ENCODE measurements around the gene RETREG2.

Gene RETREG2

GRCh38 chr2:219177552-219178376 lies at the start of gene RETREG2:
TSS of gene RETREG2 (plus strand) at chr2:219178275. CDS start at chr2:219178353, 78 bp downstream.
- H3K27me3 Mint-ChIP-seq = no peaks in the 10 kb centered on the region
- H3K4me3 Mint-ChIP-seq = peak within 1 kb of the TSS; percentile 98
- H3K4me1 Mint-ChIP-seq = peaks cover 60% of the 10 kb centered on the region
- DNase-seq (peak; percentile 81), ATAC-seq (peak; percentile 53)
- peak within 1 kb of the TSS; percentile 99 for H3K27ac Mint-ChIP-seq
- H3K36me3 Mint-ChIP-seq (ENCODE audit: low read depth) = peaks cover 27% of the 10 kb centered on the region
- no peaks in the 10 kb centered on the region for H3K9me3 Mint-ChIP-seq

GRCh38 chr2:219128396-219128795 lies 49.7 kb upstream of the RETREG2 start:
- peaks cover 2% of the 10 kb centered on the region for H3K36me3 Mint-ChIP-seq (ENCODE audit: low read depth)
- H3K27me3 Mint-ChIP-seq = no peaks in the 10 kb centered on the region
- H3K27ac Mint-ChIP-seq = no peak overlapping the region
- ATAC-seq (no peak), DNase-seq (no peak)
- peaks cover 24% of the 10 kb centered on the region for H3K4me1 Mint-ChIP-seq
- H3K4me3 Mint-ChIP-seq = no peak overlapping the region
- H3K9me3 Mint-ChIP-seq = no peaks in the 10 kb centered on the region

- no peak overlapping the region for H3K27ac Mint-ChIP-seq
- ATAC-seq = no peak
- H3K36me3 Mint-ChIP-seq (ENCODE audit: low read depth) = peaks cover 2% of the 10 kb centered on the region
These were observed 48.5 kb upstream of the RETREG2 start for GRCh38 chr2:219129589-219129988.

GRCh38 chr2:219131327-219131726 lies 46.7 kb upstream of the RETREG2 start:
- ATAC-seq = no peak
- H3K36me3 Mint-ChIP-seq (ENCODE audit: low read depth) = peaks cover 2% of the 10 kb centered on the region
- H3K27me3 Mint-ChIP-seq = no peaks in the 10 kb centered on the region
- H3K27ac Mint-ChIP-seq = no peak overlapping the region
- no peak for DNase-seq
- H3K9me3 Mint-ChIP-seq = no peaks in the 10 kb centered on the region
- peaks cover 8% of the 10 kb centered on the region for H3K4me1 Mint-ChIP-seq
- H3K4me3 Mint-ChIP-seq = no peak overlapping the region

More at GRCh38 chr2:219129589-219129988, 48.5 kb upstream of the RETREG2 start:
- DNase-seq = no peak
- Mint-ChIP-seq H3K27me3 (no peaks in the 10 kb centered on the region), H3K9me3 (no peaks in the 10 kb centered on the region), H3K4me3 (no peak overlapping the region), H3K4me1 (peaks cover 19% of the 10 kb centered on the region)

- DNase-seq = no peak
- Mint-ChIP-seq H3K27me3 (no peaks in the 10 kb centered on the region), H3K4me1 (peaks cover 8% of the 10 kb centered on the region), H3K27ac (no peak overlapping the region), H3K36me3 (ENCODE audit: low read depth) (peaks cover 2% of the 10 kb centered on the region), H3K9me3 (no peaks in the 10 kb centered on the region), H3K4me3 (no peak overlapping the region)
- no peak for ATAC-seq
These were observed 46.3 kb upstream of the RETREG2 start for GRCh38 chr2:219131744-219132143.

- H3K9me3 Mint-ChIP-seq = no peaks in the 10 kb centered on the region
- ATAC-seq = no peak
- peaks cover 10% of the 10 kb centered on the region for H3K36me3 Mint-ChIP-seq (ENCODE audit: low read depth)
- H3K4me1 Mint-ChIP-seq = peaks cover 6% of the 10 kb centered on the region
- no peaks in the 10 kb centered on the region for H3K27me3 Mint-ChIP-seq
- H3K27ac Mint-ChIP-seq = no peak overlapping the region
- H3K4me3 Mint-ChIP-seq = no peak overlapping the region
- DNase-seq = no peak
These were observed 44.1 kb upstream of the RETREG2 start for GRCh38 chr2:219133976-219134375.

GRCh38 chr2:219140722-219141121 lies 37.4 kb upstream of the RETREG2 start:
- Mint-ChIP-seq H3K36me3 (ENCODE audit: low read depth) (peaks cover 23% of the 10 kb centered on the region), H3K27ac (no peak overlapping the region), H3K27me3 (no peaks in the 10 kb centered on the region), H3K9me3 (no peaks in the 10 kb centered on the region), H3K4me1 (no peaks in the 10 kb centered on the region), H3K4me3 (no peak overlapping the region)
- DNase-seq (no peak), ATAC-seq (no peak)

- ATAC-seq (no peak), DNase-seq (no peak)
- Mint-ChIP-seq H3K4me3 (no peak overlapping the region), H3K27me3 (no peaks in the 10 kb centered on the region), H3K4me1 (no peaks in the 10 kb centered on the region), H3K9me3 (no peaks in the 10 kb centered on the region), H3K36me3 (ENCODE audit: low read depth) (peaks cover 28% of the 10 kb centered on the region), H3K27ac (no peak overlapping the region)
These were observed 35.7 kb upstream of the RETREG2 start for GRCh38 chr2:219142329-219142728.

GRCh38 chr2:219149667-219150066 lies 28.4 kb upstream of the RETREG2 start:
- Mint-ChIP-seq H3K4me1 (no peaks in the 10 kb centered on the region), H3K27ac (no peak overlapping the region), H3K27me3 (no peaks in the 10 kb centered on the region), H3K4me3 (no peak overlapping the region), H3K36me3 (ENCODE audit: low read depth) (peaks cover 28% of the 10 kb centered on the region), H3K9me3 (no peaks in the 10 kb centered on the region)
- no peak for DNase-seq
- ATAC-seq = no peak

- Mint-ChIP-seq H3K27me3 (no peaks in the 10 kb centered on the region), H3K27ac (no peak overlapping the region), H3K4me1 (peaks cover 9% of the 10 kb centered on the region), H3K4me3 (no peak overlapping the region), H3K36me3 (ENCODE audit: low read depth) (peaks cover 19% of the 10 kb centered on the region), H3K9me3 (no peaks in the 10 kb centered on the region)
- no peak for ATAC-seq
- peak; percentile 19 for DNase-seq
These were observed 22.9 kb upstream of the RETREG2 start for GRCh38 chr2:219155054-219155644.

- H3K27ac Mint-ChIP-seq = no peak overlapping the region
- H3K4me1 Mint-ChIP-seq = peaks cover 19% of the 10 kb centered on the region
- DNase-seq (no peak), ATAC-seq (no peak)
- H3K9me3 Mint-ChIP-seq = no peaks in the 10 kb centered on the region
- no peaks in the 10 kb centered on the region for H3K27me3 Mint-ChIP-seq
- H3K4me3 Mint-ChIP-seq = no peak overlapping the region
- H3K36me3 Mint-ChIP-seq (ENCODE audit: low read depth) = peaks cover 15% of the 10 kb centered on the region
These were observed 20.7 kb upstream of the RETREG2 start for GRCh38 chr2:219157396-219157795.

- no peak for ATAC-seq
- H3K36me3 Mint-ChIP-seq (ENCODE audit: low read depth) = peaks cover 15% of the 10 kb centered on the region
- no peak for DNase-seq
These were observed 20.1 kb upstream of the RETREG2 start for GRCh38 chr2:219158025-219158424.

GRCh38 chr2:219158586-219158985 lies 19.5 kb upstream of the RETREG2 start:
- no peak overlapping the region for H3K27ac Mint-ChIP-seq
- no peaks in the 10 kb centered on the region for H3K27me3 Mint-ChIP-seq
- DNase-seq (no peak), ATAC-seq (no peak)
- H3K4me1 Mint-ChIP-seq = peaks cover 19% of the 10 kb centered on the region
- H3K36me3 Mint-ChIP-seq (ENCODE audit: low read depth) = peaks cover 15% of the 10 kb centered on the region
- H3K4me3 Mint-ChIP-seq = no peak overlapping the region
- H3K9me3 Mint-ChIP-seq = no peaks in the 10 kb centered on the region

More at GRCh38 chr2:219158025-219158424, 20.1 kb upstream of the RETREG2 start:
- H3K27me3 Mint-ChIP-seq = no peaks in the 10 kb centered on the region
- H3K4me1 Mint-ChIP-seq = peaks cover 19% of the 10 kb centered on the region
- no peak overlapping the region for H3K4me3 Mint-ChIP-seq
- H3K9me3 Mint-ChIP-seq = no peaks in the 10 kb centered on the region
- no peak overlapping the region for H3K27ac Mint-ChIP-seq

- H3K27ac Mint-ChIP-seq = peak overlapping the region; percentile 95
- peaks cover 19% of the 10 kb centered on the region for H3K4me1 Mint-ChIP-seq
- H3K27me3 Mint-ChIP-seq = no peaks in the 10 kb centered on the region
- no peaks in the 10 kb centered on the region for H3K9me3 Mint-ChIP-seq
- peak overlapping the region; percentile 86 for H3K4me3 Mint-ChIP-seq
- peaks cover 10% of the 10 kb centered on the region for H3K36me3 Mint-ChIP-seq (ENCODE audit: low read depth)
- DNase-seq (no peak), ATAC-seq (no peak)
These were observed 18.3 kb upstream of the RETREG2 start for GRCh38 chr2:219159771-219160185.
